Muscle of back (tissue), 11 donors: ENCODE results near the gene NINJ2. TPM values are rescaled to one million over a fixed set of nuclear protein-coding genes. Genes with fewer than 3 reads are reported as not detected.
"Not testable (repeated sequence)": the region's sequence is repeated elsewhere in the genome, so short reads cannot be mapped to it uniquely, and the experiment has no call there.

Source experiments
- DNase-seq, 3 donors: peaks; one replicate each; pipeline versions ENCODE4 v3.0.0 to v3.0.0-alpha.2; 2013
- polyA plus RNA-seq, 10 donors: library from polyadenylated mRNA; unstranded; fragments of 120-200 nt; gene quantifications; one replicate each; pipeline ENCODE4 v1.2.1, GENCODE V29; 2013; ENCODE audit not compliant: insufficient read length in 10 of 10

The NINJ2 gene
- polyA plus RNA-seq, 10 donors = 3.5 to 7.0 (median 5.2) TPM

DNA sequence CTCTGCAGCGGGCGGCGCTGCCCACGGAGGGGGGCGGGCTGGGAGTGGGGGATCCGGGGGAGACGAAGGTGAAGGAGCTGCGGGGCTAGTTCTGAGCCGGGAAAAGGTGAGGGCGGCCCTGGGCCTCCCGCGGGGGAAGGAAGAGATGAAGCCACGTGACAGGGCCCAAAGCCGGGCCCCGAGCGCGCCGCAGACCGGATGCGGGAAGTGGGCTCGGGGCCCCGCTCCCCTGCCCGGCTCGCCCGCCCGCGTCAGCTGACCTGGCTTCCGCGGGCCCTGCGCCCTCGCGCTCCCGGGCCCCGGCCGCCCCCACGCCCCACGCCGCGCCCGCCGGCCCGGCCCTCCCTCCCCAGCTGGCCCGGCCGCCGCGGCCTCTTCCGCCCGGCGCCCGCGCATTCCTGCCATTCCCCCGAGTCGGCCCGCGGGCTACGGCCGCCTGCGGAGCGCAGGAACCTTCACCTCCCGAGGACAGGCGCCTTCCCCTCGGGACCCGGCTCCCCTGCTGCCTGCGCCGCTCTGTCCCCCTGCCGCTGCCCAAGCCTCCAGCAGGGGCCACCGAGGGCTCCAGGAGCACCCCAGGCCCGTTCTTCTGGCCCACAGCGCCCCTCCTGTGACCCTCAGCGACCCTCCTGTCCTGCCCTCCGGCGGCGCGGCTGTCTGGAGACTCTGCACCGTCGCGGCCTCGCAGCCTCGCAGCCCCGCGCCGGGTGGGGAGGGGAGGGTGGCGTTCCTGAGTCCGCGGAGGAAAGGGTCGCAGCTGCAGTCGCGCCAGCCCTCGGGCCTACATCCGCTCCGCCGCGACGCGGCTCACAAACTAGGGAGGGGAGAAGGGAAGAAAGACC, 20.4 kb downstream of the NINJ2 start:
- peak; percentile 50 to 86 (median 72) for DNase-seq

- not testable (repeated sequence) for DNase-seq
Measured at GRCh38 chr12:641321-641720, 21.9 kb downstream of the NINJ2 start.

- no peak for DNase-seq
Measured at GRCh38 chr12:640773-641172, 22.5 kb downstream of the NINJ2 start.

- DNase-seq = no peak
Measured at GRCh38 chr12:639988-640387, 23.3 kb downstream of the NINJ2 start.

DNA sequence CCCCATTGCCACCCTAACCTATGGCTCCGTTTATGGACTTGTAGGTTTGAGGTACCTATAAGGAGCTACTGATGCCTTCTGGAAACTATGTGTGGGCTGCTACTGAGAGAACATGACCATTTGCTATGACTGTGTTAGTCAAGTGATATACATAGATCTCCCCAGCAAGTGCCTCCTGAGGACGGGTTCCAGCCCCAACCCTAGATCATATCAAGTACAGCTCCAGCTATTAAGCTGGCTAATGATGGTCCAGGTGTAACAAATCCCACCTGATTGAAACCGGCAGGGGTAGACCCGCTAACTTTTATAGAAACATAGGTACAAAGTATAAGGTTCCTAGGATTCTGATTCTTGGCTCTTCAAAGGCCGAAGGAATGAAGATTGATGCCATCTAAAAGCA, 23.7 kb downstream of the NINJ2 start:
- no peak for DNase-seq

- DNase-seq = no peak
Measured at GRCh38 chr12:638953-639557, 24.2 kb downstream of the NINJ2 start.

DNA sequence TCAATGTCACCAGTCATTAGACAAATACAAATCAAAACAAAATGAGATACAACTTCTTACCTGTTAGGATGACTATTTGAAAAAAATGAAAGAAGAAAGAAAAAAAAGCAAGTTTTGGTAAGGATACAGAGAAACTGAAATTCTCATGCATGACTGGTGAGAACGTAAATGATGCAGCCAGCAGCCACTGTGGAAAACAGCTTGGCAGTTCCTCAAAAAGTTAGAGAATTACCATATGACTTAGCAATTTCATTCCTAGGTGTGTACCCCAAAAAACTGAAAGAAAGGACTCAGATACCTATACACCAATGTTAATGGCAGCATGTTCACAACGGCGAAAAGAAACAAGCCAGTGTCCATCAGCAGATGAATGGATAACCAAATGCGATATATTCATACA, 26.6 kb downstream of the NINJ2 start:
- no peak for DNase-seq

GRCh38 chr12:633731-634130, 29.5 kb downstream of the NINJ2 start:
- DNase-seq = no peak

GRCh38 chr12:632102-632696, 31.0 kb downstream of the NINJ2 start:
- peak in 2 of 3 donors; percentile 56 to 57 for DNase-seq

DNA sequence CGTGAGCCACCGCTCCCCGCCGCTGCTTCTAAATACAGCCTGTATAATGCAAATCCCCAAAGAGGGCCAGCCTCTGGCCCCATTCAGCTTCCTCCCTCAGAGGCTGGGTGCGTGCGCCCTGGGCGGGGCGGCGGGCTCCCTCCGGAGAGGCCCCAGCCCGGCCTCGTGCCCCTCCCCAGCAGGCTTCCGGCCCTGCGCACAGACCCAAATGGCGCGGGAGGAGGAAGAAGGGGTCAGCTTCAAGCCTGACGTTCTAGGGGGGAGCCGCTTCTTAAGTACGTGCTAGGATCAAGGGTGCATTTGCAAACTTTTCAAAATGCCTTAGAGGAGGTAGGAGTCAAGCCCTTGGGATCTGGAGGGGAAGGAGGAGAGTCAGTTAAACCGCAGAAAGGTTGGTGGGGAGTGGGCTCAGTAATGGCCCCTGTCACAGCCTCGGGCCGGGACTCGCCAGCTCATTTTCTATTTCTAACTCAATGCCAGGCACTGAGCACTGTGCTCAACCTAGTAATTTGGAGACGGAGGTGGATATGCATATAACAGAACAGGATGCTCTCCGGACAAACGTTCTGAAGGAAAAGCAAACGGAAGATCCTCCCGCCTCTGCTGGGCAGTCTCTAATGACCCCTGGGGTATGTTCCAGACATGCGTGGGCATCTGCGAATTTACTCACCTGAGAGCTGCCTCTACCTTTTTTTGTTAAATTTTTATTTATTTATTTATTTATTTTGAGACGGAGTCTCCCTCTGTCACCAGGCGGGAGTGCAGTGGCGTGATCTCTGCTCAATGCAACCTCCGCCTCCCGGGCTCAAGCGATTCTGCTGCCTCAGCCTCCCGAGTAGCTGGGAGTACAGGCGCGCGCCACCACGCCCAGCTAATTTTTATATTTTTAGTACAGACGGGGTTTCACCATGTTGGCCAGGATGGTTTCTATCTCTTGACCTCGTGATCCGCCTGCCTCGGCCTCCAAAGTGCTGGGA, 32.3 kb downstream of the NINJ2 start:
- peak in 1 of 3 donors; percentile 50 for DNase-seq

GRCh38 chr12:628742-629078, 34.5 kb downstream of the NINJ2 start:
- not testable (repeated sequence) for DNase-seq

- DNase-seq = no peak
Measured at GRCh38 chr12:627863-628741, 35.1 kb downstream of the NINJ2 start.

GRCh38 chr12:627285-627684, 36.0 kb downstream of the NINJ2 start:
- no peak for DNase-seq

GRCh38 chr12:625998-626397, 37.2 kb downstream of the NINJ2 start:
- no peak for DNase-seq

GRCh38 chr12:623865-624372, 39.3 kb downstream of the NINJ2 start:
- DNase-seq = no peak

DNA sequence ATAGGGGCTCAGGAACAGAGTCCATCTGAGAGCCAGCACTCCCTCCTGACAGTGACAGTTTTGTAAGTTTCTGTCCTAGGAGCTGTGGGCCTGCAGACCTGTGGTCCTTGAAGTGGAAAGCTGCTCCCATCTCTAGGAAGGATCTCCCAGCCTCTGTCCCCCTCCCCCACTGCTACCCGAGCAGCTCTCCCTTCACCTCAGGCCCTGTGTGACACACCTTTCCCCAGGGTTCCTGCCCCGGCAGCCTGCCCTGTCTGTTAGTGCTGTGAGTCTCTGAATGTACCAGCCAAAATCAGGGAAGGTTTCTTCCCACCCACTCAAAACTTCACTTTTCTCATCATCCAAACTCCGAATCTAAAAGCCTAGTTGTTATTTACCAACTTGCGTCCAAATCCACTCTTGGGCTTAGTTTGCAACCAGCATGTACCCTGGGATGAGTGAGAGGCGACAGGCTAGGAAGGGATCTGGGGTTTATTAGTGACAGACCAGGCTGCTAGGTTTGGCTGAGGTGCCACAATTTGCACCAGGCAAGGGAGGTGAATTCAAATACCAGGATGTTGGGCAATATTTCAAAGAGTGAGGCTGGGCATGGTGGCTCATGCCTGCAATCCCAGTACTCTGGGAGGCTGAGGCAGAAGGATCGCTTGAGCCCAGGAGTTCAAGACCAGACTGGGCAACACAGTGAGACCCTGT, 39.9 kb downstream of the NINJ2 start:
- no peak for DNase-seq

DNA sequence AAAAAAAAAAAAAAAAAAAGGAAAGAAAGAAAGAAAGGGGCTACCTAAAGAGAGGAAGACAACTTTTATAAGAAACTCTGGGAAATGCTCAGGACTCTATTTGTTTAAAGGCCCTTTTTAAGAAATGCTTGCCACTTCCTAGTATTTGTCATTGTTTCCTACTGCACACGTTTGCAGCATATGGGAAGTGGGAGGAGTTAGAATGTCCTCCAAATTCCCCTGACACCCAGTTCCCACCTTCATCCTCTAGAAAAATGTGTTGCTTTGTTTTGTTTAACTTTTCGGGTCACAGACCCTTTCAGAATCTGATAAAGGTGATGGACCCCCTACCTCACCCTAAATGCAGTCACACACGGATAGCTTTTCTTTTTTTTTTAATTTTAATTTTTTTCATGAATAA, 40.8 kb downstream of the NINJ2 start:
- peak in 1 of 3 donors; percentile 56 for DNase-seq

- DNase-seq = no peak
Measured at GRCh38 chr12:619346-619745, 43.9 kb downstream of the NINJ2 start.

DNA sequence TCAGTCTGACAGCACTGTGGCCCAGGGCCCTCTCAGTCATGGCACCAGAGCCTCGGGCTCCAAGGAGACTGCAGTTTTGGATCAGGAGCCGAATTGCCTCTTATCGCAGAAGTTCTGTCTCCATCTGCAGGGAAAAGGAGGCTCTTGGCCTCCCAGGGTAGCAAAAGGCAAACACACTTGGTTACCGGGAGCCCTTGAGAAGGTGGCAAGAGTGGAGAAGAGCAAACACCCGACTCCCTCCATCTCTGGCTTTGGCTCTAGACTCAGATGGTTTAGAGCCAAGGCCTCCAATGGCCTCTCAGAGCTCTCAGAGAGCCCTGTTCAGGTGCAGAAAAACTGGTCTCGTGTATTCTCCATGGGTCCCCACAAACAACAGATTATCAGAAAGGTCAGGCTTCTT, 44.6 kb downstream of the NINJ2 start:
- DNase-seq = no peak
